ENCODE data around the gene STX7.

STX7 gene

DNA sequence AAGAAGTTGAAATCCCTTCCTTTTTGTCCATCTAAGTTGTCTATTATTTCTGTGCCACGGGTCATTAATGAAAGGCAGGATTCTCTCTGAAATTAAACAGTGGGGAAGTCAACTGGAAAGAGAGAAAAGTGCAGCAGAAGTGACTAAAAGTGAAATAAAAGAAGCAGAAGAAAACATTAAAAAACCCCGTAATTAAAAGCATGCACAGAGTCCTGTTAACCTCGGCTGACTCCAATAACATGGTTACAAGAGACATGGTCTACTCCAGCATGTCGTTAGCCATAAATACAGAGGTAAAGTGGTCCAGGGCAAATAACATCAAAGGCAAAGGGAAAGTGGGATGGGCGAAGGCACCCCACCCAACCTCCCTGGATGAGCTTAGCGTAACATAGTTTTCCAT lies 98.6 kb downstream of the STX7 start:
- DNase-seq (ENCODE audit: low read depth, low spot score) = no peak

DNA sequence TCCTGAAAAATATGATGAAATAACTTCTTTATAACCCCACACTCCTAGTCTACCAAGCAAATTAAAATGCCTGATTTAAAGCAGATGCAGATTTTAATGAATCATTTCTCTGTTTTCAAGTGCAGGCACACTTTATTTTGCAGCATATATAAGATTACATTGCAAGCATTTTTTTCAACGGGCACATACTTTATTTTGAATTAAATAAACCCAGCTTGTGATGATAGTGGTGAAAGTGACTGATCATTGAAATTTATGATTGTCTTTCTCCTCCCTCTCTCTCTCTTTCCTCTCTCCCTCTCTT lies 99.5 kb downstream of the STX7 start:
- no peak for DNase-seq (ENCODE audit: low read depth, low spot score)

- no peak for DNase-seq (ENCODE audit: low read depth, low spot score)
These were observed 100.0 kb downstream of the STX7 start for GRCh38 chr6:132412656-132413498.

- DNase-seq (ENCODE audit: low read depth, low spot score) = no peak
These were observed 101.6 kb downstream of the STX7 start for GRCh38 chr6:132411296-132411695.

- no peak for DNase-seq (ENCODE audit: low read depth, low spot score)
These were observed 102.1 kb downstream of the STX7 start for GRCh38 chr6:132410830-132411229.

DNA sequence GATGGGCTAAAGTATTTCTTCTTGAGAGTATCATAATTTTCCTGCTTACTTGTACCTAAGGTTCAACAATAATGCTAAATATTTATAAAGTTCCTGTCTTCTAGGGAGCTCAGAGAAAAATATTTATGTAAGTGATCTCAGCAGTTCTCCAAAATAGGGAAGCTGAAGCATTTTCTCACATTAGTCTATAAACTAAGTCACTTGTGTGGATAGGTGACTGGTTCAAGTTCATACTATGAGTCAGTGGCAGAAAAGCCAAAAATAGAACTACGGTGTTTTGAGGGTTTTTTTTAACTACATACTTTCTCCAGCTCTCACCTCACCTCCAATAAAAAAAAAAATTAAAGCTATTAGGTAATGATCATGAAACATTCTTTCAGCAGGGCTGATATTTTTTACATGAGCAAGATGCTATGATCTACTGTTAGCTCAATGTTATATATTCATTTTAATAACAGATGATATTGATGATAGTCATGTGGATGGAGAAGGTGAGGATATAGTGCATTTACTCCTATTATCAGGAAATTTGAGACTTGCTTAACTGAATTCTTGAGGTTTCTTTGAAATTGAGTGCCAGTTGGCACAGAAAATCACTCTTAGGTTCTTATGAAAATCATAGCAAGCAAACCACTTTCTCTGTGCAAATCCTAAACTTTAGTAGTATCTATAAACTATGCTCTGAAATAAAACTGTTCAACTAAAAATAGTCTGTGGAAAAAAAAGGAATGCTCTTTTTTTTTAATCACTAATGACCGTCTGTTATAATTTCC lies 107.6 kb downstream of the STX7 start:
- no peak for DNase-seq (ENCODE audit: low read depth, low spot score)

GRCh38 chr6:132404736-132405135 lies 108.2 kb downstream of the STX7 start:
- no peak for DNase-seq (ENCODE audit: low read depth, low spot score)

GRCh38 chr6:132404330-132404729 lies 108.6 kb downstream of the STX7 start:
- DNase-seq (ENCODE audit: low read depth, low spot score) = no peak

- no peak for DNase-seq (ENCODE audit: low read depth, low spot score)
These were observed 111.2 kb downstream of the STX7 start for GRCh38 chr6:132401618-132402285.

DNA sequence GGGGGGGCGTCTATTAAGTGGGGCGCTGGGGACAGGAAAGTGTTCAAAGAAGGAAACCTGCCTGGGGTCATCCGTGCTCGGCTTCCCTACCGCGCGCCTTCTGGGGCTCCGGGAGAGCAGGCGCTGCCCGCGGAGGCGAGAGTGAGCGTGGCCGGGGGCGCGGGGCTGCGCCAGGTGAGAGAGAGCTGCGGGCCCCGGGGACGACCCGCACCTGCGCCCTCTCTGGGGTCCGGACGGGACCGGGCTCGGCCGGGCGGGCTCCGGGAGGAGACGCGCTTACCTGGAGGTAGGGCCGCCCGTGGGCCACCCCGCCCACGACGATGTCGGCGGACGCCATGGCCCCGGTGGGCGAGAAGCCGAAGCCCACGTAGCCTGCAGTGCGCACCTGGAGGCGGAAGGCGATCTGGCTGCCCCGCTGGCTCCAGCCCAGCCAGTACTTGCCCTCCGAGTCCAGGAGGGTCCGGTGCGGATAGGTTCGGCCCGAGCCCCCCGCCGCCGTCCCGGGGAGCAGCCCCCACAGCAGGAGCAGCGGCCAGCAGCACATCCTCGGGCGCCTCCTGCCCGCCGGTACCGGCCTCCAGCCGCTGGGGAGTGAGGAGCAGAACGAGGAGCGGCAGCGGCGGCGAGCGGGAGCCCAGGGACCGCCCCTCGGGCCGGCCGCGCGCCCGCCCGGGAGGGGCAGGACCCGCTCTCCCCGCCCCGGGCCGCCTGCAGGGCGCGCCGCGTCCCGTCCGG lies 111.9 kb downstream of the STX7 start, which contains the start of gene MOXD1:
TSS of gene MOXD1 (minus strand) at position 593 of the 735 bp plus-strand sequence. CDS start at position 544, 49 bp downstream.
- DNase-seq (ENCODE audit: low read depth, low spot score) = no peak

- DNase-seq (ENCODE audit: low read depth, low spot score) = no peak
These were observed 112.4 kb downstream of the STX7 start for GRCh38 chr6:132400555-132400882.

DNA sequence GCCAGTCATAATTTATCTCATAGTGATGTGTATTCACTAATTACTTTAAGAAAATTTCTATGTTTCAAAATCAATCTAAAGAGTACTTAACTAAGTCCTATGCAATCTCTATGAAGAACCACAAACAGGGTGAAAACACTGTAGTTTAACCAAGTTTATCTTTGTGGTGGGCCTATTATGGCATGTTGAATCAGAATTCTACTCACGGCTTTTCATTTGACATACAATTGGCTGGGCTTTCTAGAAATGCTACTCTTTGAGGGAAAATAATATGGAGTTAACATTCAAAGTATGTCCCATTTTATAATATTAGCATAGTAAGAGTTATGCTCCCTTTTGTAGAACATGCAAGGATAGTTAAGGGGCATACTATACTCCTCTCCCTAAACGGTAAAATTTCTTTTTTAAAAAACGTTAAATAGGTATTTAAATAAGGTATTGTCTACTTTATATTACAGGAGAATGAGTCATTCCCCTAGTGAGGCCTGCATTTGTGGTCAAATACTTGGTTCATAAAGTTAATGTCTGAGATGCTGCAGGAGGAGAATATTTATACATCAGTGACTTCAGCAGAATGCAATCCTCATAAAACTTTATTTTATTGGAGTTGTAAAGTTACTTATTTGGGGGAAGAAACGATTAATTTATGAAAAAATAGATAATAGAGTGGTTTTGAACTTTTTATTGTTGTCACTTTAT lies 113.4 kb downstream of the STX7 start:
- no peak for DNase-seq (ENCODE audit: low read depth, low spot score)

Data from activated CD4-positive, CD25-positive, alpha-beta regulatory T cell treated with anti-CD3 and anti-CD28 coated beads, Interleukin-2, amount 50 U/mL, for 16 hours (primary cell).